HepG2 (cell line): Measurements from ENCODE around the gene ATP5F1E. TPM values are rescaled to one million over a fixed set of nuclear protein-coding genes. Genes with fewer than 3 reads are reported as not detected.

Experiments used
- AKAP8 ChIP-seq: sonication (generic); formaldehyde crosslinking; IDR thresholded peaks from 2 replicates; pipeline ENCODE4 v1.5.1; 2020; ENCODE audit warnings: mild to moderate bottlenecking, missing genetic modification reagents
- CBX5 ChIP-seq: sonication (generic); formaldehyde crosslinking; IDR thresholded peaks from 2 replicates; pipeline ENCODE4 v1.4.0; 2020; ENCODE audit warnings: missing genetic modification reagents, borderline replicate concordance
- CHD4 ChIP-seq: fragments of 200-600 bp; sonication (generic); IDR thresholded peaks from 2 replicates; pipeline ENCODE4 v1.7.0; 2017; ENCODE audit warnings: mild to moderate bottlenecking, low read length, borderline replicate concordance
- MIER2 ChIP-seq: IDR thresholded peaks from 2 replicates; pipeline ENCODE4 v1.6.1; 2016; ENCODE audit warnings: missing biosample characterization, missing genetic modification reagents
- NCOA1 ChIP-seq: sonication (generic); formaldehyde crosslinking; IDR thresholded peaks from 2 replicates; pipeline ENCODE4 v1.9.0; 2021; ENCODE audit warnings: missing genetic modification reagents
- PHF5A ChIP-seq: IDR thresholded peaks from one replicate; pipeline ENCODE4 v1.6.1; 2018; ENCODE audit warnings: low read depth, missing genetic modification reagents; ENCODE audit not compliant: unreplicated experiment
- SIN3B ChIP-seq: fragments of 150-350 bp; IDR thresholded peaks from 2 replicates; pipeline ENCODE4 v1.6.1; 2014; ENCODE audit warnings: low read length
- SMC3 ChIP-seq: IDR thresholded peaks from 2 replicates; pipeline ENCODE4 v1.6.1; 2011; ENCODE audit warnings: low read length, improper control_type of control experiment
- TBP ChIP-seq: sonication (generic); formaldehyde crosslinking; IDR thresholded peaks from 2 replicates; pipeline ENCODE4 v1.5.0; 2020; ENCODE audit warnings: missing genetic modification reagents
- TBX2 ChIP-seq: sonication (generic); formaldehyde crosslinking; IDR thresholded peaks from 2 replicates; pipeline ENCODE4 v1.5.0; 2020; ENCODE audit warnings: missing genetic modification reagents, mild to moderate bottlenecking, borderline replicate concordance
- XRCC5 ChIP-seq: fragments of 200-400 bp; formaldehyde crosslinking; optimal IDR thresholded peaks from 2 replicates; pipeline ENCODE3; 2017; ENCODE audit warnings: mild to moderate bottlenecking, low read length
- YEATS2 ChIP-seq: sonication (generic); formaldehyde crosslinking; IDR thresholded peaks from 2 replicates; pipeline ENCODE4 v1.4.0; 2020; ENCODE audit warnings: missing genetic modification reagents, borderline replicate concordance
- ZBTB1 ChIP-seq: sonication (generic); formaldehyde crosslinking; IDR thresholded peaks from 2 replicates; pipeline ENCODE4 v1.4.0; 2020; ENCODE audit warnings: missing genetic modification reagents, borderline replicate concordance
- ZNF225 ChIP-seq: sonication (generic); formaldehyde crosslinking; IDR thresholded peaks from 2 replicates; pipeline ENCODE4 v1.4.0; 2020; ENCODE audit warnings: mild to moderate bottlenecking, missing genetic modification reagents
- ZNF530 ChIP-seq: sonication (generic); formaldehyde crosslinking; IDR thresholded peaks from 2 replicates; pipeline ENCODE4 v1.5.0; 2020; ENCODE audit warnings: low read depth, mild to moderate bottlenecking, missing genetic modification reagents
- ZNF550 ChIP-seq: sonication (generic); formaldehyde crosslinking; IDR thresholded peaks from 2 replicates; pipeline ENCODE4 v1.4.0; 2020; ENCODE audit warnings: mild to moderate bottlenecking, missing genetic modification reagents, borderline replicate concordance
- ZNF816 ChIP-seq: sonication (generic); formaldehyde crosslinking; IDR thresholded peaks from 2 replicates; pipeline ENCODE4 v1.8.0; 2022; ENCODE audit warnings: missing genetic modification reagents, mild to moderate bottlenecking, borderline replicate concordance
- ZNF839 ChIP-seq: sonication (generic); formaldehyde crosslinking; IDR thresholded peaks from 2 replicates; pipeline ENCODE4 v1.4.0; 2020; ENCODE audit warnings: missing genetic modification reagents, mild to moderate bottlenecking, borderline replicate concordance
- ZSCAN31 ChIP-seq: sonication (generic); formaldehyde crosslinking; IDR thresholded peaks from 2 replicates; pipeline ENCODE4 v1.5.0; 2020; ENCODE audit warnings: low read depth, mild to moderate bottlenecking, missing genetic modification reagents
- polyA plus RNA-seq, 8 experiments: library from polyadenylated mRNA; depleted of rRNA in 3 of 8; stranded (reverse) in 7 of 8; unstranded in 1 of 8; fragments of >200 nt; fragmentation: Illumina TruSeq in 4 of 8; extraction: Trizol in 4 of 8; gene quantifications; 2 replicates each; pipeline versions ENCODE4 v1.2.1 to v1.2.3, GENCODE V29; 2011 to 2016; ENCODE audit warnings: low read depth in 4 of 8, missing spikeins in 1 of 8, mixed read lengths in 1 of 8; ENCODE audit not compliant: insufficient read depth in 1 of 8
- total RNA-seq, 5 experiments: library from RNA; depleted of rRNA; stranded (reverse); fragments of >200 nt; fragmentation: Illumina TruSeq; extraction: Trizol; gene quantifications; 2 replicates each; pipeline ENCODE4 v1.2.3, GENCODE V29; 2016; ENCODE audit warnings: low read depth in 1 of 5
- TF ChIP-seq, protein P1 (sequence below): sonication (generic); formaldehyde crosslinking; IDR thresholded peaks from 2 replicates; pipeline ENCODE4 v1.5.0; 2020; ENCODE audit warnings: missing genetic modification reagents
- TF ChIP-seq, protein P2 (sequence below), 2 experiments: fragments of 450-650 bp in 1 of 2; sonication (generic) in 1 of 2; formaldehyde crosslinking; IDR thresholded peaks; 2 replicates each; pipeline versions ENCODE4 v1.5.0 to v1.8.0; 2020 to 2022; ENCODE audit warnings: mild to moderate bottlenecking in 1 of 2, missing genetic modification reagents in 1 of 2
- TF ChIP-seq, protein P3 (sequence below): sonication (generic); formaldehyde crosslinking; IDR thresholded peaks from 2 replicates; pipeline ENCODE4 v1.4.0; 2020; ENCODE audit warnings: mild to moderate bottlenecking, missing genetic modification reagents, borderline replicate concordance
- TF ChIP-seq, protein P4 (sequence below): IDR thresholded peaks from 2 replicates; pipeline ENCODE4 v1.6.1; 2016; ENCODE audit warnings: control low read depth
- TF ChIP-seq, protein P5 (sequence below): sonication (generic); formaldehyde crosslinking; IDR thresholded peaks from 2 replicates; pipeline ENCODE4 v1.5.0; 2020; ENCODE audit warnings: missing genetic modification reagents

The ATP5F1E gene
- total and polyA plus RNA-seq, 2 of the 13 experiments (the other 11 are each of a cell fraction or from before 2014, with no cell fraction given): 121 to 134 TPM

DNA sequence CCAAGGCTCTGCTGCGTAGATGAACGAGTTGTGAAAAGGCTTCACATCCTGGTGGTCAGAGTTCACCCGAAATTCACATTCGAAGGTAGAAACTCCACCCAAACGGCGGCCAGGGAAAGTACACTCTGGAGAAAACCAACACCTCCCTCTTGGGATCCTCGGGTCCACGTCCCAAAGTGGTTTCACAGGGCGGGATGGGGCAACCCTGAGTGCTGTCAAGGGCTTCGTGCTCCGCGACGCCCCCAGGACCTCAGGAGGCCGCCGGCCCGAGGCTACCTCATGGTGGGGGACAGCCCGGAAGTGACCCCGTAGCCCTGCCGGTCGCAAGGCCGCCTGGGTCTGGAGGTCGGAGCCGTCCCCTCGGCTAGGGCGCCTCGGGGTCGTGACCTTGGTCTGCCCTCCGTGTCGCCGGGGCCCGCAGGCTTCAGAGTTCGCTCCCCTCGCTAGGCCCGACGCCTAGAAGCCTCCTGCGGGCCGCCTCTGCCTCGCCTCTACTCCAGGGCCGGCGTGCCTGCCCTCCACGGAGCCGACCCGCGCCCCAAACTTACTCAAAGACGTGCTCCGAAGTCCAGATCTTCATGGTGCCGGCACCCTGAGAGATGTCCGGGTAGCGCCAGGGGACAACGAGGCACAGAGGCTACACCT is 10.1 kb upstream of the ATP5F1E start, which contains the start of gene PRELID3B (continued):
- TF ChIP-seq CBX5 (CRISPR knock-in tag) (peak; percentile 31; the same call in 1 of the 2 replicates), PHF5A (no peak), ZNF839 (CRISPR knock-in tag) (no peak), MIER2 (no peak), ZNF530 (CRISPR knock-in tag) (no peak), CHD4 (no peak), NCOA1 (CRISPR knock-in tag) (no peak), ZNF550 (CRISPR knock-in tag) (no peak), ZNF225 (CRISPR knock-in tag) (no peak), TBX2 (peak; percentile 51; the same call in 1 of the 2 replicates), ZSCAN31 (CRISPR knock-in tag) (peak; percentile 20; the same call in 1 of the 2 replicates), AKAP8 (CRISPR knock-in tag) (no peak), SMC3 (no peak), TBP (CRISPR knock-in tag) (no peak), XRCC5 (no peak), SIN3B (no peak), YEATS2 (peak; percentile 64; the same call in 1 of the 2 replicates), ZNF816 (CRISPR knock-in tag) (peak; percentile 59; the same call in 1 of the 2 replicates), ZBTB1 (CRISPR knock-in tag) (no peak; the same call in 1 of the 2 replicates)
- TF ChIP-seq, protein P1, sequence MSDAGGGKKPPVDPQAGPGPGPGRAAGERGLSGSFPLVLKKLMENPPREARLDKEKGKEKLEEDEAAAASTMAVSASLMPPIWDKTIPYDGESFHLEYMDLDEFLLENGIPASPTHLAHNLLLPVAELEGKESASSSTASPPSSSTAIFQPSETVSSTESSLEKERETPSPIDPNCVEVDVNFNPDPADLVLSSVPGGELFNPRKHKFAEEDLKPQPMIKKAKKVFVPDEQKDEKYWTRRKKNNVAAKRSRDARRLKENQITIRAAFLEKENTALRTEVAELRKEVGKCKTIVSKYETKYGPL (CRISPR knock-in tag): peak; percentile 65; the same call in 1 of the 2 replicates
- TF ChIP-seq, protein P2, sequence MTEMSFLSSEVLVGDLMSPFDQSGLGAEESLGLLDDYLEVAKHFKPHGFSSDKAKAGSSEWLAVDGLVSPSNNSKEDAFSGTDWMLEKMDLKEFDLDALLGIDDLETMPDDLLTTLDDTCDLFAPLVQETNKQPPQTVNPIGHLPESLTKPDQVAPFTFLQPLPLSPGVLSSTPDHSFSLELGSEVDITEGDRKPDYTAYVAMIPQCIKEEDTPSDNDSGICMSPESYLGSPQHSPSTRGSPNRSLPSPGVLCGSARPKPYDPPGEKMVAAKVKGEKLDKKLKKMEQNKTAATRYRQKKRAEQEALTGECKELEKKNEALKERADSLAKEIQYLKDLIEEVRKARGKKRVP (CRISPR knock-in tag; IDR thresholded peaks at IDR 0.05): no peak
- TF ChIP-seq, protein P3, sequence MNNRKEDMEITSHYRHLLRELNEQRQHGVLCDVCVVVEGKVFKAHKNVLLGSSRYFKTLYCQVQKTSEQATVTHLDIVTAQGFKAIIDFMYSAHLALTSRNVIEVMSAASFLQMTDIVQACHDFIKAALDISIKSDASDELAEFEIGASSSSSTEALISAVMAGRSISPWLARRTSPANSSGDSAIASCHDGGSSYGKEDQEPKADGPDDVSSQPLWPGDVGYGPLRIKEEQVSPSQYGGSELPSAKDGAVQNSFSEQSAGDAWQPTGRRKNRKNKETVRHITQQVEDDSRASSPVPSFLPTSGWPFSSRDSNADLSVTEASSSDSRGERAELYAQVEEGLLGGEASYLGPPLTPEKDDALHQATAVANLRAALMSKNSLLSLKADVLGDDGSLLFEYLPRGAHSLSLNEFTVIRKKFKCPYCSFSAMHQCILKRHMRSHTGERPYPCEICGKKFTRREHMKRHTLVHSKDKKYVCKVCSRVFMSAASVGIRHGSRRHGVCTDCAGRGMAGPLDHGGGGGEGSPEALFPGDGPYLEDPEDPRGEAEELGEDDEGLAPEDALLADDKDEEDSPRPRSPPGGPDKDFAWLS (CRISPR knock-in tag): no peak
- TF ChIP-seq, protein P4, sequence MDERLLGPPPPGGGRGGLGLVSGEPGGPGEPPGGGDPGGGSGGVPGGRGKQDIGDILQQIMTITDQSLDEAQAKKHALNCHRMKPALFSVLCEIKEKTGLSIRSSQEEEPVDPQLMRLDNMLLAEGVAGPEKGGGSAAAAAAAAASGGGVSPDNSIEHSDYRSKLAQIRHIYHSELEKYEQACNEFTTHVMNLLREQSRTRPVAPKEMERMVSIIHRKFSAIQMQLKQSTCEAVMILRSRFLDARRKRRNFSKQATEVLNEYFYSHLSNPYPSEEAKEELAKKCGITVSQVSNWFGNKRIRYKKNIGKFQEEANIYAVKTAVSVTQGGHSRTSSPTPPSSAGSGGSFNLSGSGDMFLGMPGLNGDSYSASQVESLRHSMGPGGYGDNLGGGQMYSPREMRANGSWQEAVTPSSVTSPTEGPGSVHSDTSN (CRISPR knock-in tag): no peak
- TF ChIP-seq, protein P5, sequence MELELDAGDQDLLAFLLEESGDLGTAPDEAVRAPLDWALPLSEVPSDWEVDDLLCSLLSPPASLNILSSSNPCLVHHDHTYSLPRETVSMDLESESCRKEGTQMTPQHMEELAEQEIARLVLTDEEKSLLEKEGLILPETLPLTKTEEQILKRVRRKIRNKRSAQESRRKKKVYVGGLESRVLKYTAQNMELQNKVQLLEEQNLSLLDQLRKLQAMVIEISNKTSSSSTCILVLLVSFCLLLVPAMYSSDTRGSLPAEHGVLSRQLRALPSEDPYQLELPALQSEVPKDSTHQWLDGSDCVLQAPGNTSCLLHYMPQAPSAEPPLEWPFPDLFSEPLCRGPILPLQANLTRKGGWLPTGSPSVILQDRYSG (CRISPR knock-in tag): no peak
